ENCODE data around the gene NDUFAF4. TPM values are rescaled to one million over a fixed set of nuclear protein-coding genes. Genes with fewer than 3 reads are reported as not detected.

Gene NDUFAF4
- total RNA-seq: 10 to 100 TPM; 48.0 to 51.9 TPM
- polyA plus RNA-seq (2013, experiment 1 of 2): 69.9 TPM
- 70.5 TPM for polyA plus RNA-seq (2013, experiment 2 of 2)
- long read RNA-seq, experiment 1, transcript NDUFAF4-201 (3 exons, 2,399 nt): major isoform, 28 of 33 reads
- long read RNA-seq, experiment 1, partial matches to known transcripts: 2 of 33 reads
- long read RNA-seq, experiment 1, other reads (novel, unspliced or antisense): 3 of 33 reads
- long read RNA-seq, experiment 2, transcript NDUFAF4-201 (3 exons, 2,399 nt): major isoform, 13 of 18 reads
- long read RNA-seq, experiment 2, partial matches to known transcripts: 0 of 18 reads
- long read RNA-seq, experiment 2, other reads (novel, unspliced or antisense): 5 of 18 reads
- long read RNA-seq, experiment 3, transcript NDUFAF4-201 (3 exons, 2,399 nt): major isoform, 25 of 30 reads
- long read RNA-seq, experiment 3, partial matches to known transcripts: 0 of 30 reads
- long read RNA-seq, experiment 3, other reads (novel, unspliced or antisense): 4 of 30 reads
- long read RNA-seq, experiment 4, transcript NDUFAF4-201 (3 exons, 2,399 nt): major isoform, 11 of 13 reads
- long read RNA-seq, experiment 4, partial matches to known transcripts: 0 of 13 reads
- long read RNA-seq, experiment 4, other reads (novel, unspliced or antisense): 0 of 13 reads

- peak within 1 kb of the TSS; percentile 79 for H3K27ac ChIP-seq (ENCODE audit: low read depth, low read length)
- H3K4me3 ChIP-seq (ENCODE audit: low read length): peak within 1 kb of the TSS; percentile 95
- H3K36me3 Mint-ChIP-seq (ENCODE audit: low read depth): peaks cover 8% of the 10 kb centered on the region
- peak; percentile 97 for TF ChIP-seq CTCF (conservative IDR thresholded peaks at IDR 0.05)
- H3K9me3 Mint-ChIP-seq: no peaks in the 10 kb centered on the region
- H3K27me3 ChIP-seq (ENCODE audit: control insufficient read depth, insufficient read depth, low read length, poor library complexity, severe bottlenecking): no peaks in the 10 kb centered on the region
- peak within 1 kb of the TSS; percentile 85 for H3K27ac Mint-ChIP-seq
- peak within 1 kb of the TSS; percentile 85 for H3K4me3 Mint-ChIP-seq
- H3K4me1 ChIP-seq (ENCODE audit: control insufficient read depth, insufficient read depth, low read length): no peaks in the 10 kb centered on the region
- peak; percentile 98 for DNase-seq
- 0% methylated on average over 42 to 71 of the region's 71 CpGs for WGBS, 2 experiments (ENCODE audit: insufficient coverage in 1 of 2, insufficient read length in 1 of 2)
- H3K9ac ChIP-seq (ENCODE audit: extremely low read depth, low read length, poor library complexity, severe bottlenecking): peak within 1 kb of the TSS; percentile 70
- H3K27me3 Mint-ChIP-seq (ENCODE audit: insufficient read depth): no peaks in the 10 kb centered on the region
- H3K4me1 Mint-ChIP-seq: peaks cover 6% of the 10 kb centered on the region
- H3K9me3 ChIP-seq (ENCODE audit: control insufficient read depth, low read length): no peaks in the 10 kb centered on the region
- H3K36me3 ChIP-seq (ENCODE audit: control insufficient read depth, insufficient read depth, low read length): peaks cover 36% of the 10 kb centered on the region
Observed at GRCh38 chr6:96897396-96898240, at the start of gene NDUFAF4. Gene NDUFAF4, minus strand, starts transcription at chr6:96897891. Its CDS starts 90 bp downstream, at chr6:96897801.

- 80 to 88% methylated on average over 1 to 3 of the region's 3 CpGs for WGBS, 2 experiments (ENCODE audit: insufficient coverage in 1 of 2, insufficient read length in 1 of 2)
- H3K36me3 ChIP-seq (ENCODE audit: control insufficient read depth, insufficient read depth, low read length): no peaks in the 10 kb centered on the region
Observed at GRCh38 chr6:96947055-96947454, 49.4 kb upstream of the NDUFAF4 start.

More at GRCh38 chr6:96947055-96947454, 49.4 kb upstream of the NDUFAF4 start:
- Histone ChIP-seq H3K9me3 (ENCODE audit: control insufficient read depth, low read length) (no peaks in the 10 kb centered on the region), H3K9ac (ENCODE audit: extremely low read depth, low read length, poor library complexity, severe bottlenecking) (no peak overlapping the region), H3K4me1 (ENCODE audit: control insufficient read depth, insufficient read depth, low read length) (no peaks in the 10 kb centered on the region), H3K4me3 (ENCODE audit: low read length) (no peak overlapping the region), H3K27ac (ENCODE audit: low read depth, low read length) (no peak overlapping the region), H3K27me3 (ENCODE audit: control insufficient read depth, insufficient read depth, low read length, poor library complexity, severe bottlenecking) (no peaks in the 10 kb centered on the region)
- H3K9me3 Mint-ChIP-seq: no peaks in the 10 kb centered on the region
- H3K27ac Mint-ChIP-seq: no peak overlapping the region
- no peak for TF ChIP-seq CTCF (conservative IDR thresholded peaks at IDR 0.05)
- no peaks in the 10 kb centered on the region for H3K27me3 Mint-ChIP-seq (ENCODE audit: insufficient read depth)
- H3K4me3 Mint-ChIP-seq: no peak overlapping the region
- no peak for DNase-seq
- H3K4me1 Mint-ChIP-seq: no peaks in the 10 kb centered on the region
- H3K36me3 Mint-ChIP-seq (ENCODE audit: low read depth): no peaks in the 10 kb centered on the region

Data from endodermal cell (in vitro differentiated cells).